ENCODE results near the gene TMEM248. TPM values are rescaled to one million over a fixed set of nuclear protein-coding genes. Genes with fewer than 3 reads are reported as not detected.

The TMEM248 gene
- total RNA-seq, 2 donors from 2014 or later = 52.1 to 64.9 TPM

- H3K27ac ChIP-seq = no peak overlapping the region
- H3K9me3 ChIP-seq = no peaks in the 10 kb centered on the region
- WGBS, 2 donors = 63 to 77% methylated on average over 5 of the region's 5 CpGs
- H3K4me1 ChIP-seq = no peaks in the 10 kb centered on the region
- ATAC-seq (no peak), DNase-seq (no peak)
- H3K27me3 ChIP-seq = no peaks in the 10 kb centered on the region
- no peak for TF ChIP-seq POLR2A (IDR thresholded peaks at IDR 0.05)
- TF ChIP-seq CTCF (IDR thresholded peaks at IDR 0.05) = no peak
- intact Hi-C loops (cut with DNase I) = no loop called here
- no peak overlapping the region for H3K4me3 ChIP-seq
- H3K36me3 ChIP-seq (replicated peaks in 1 of 2; ENCODE audit: insufficient read depth in 1 of 2, low read depth in 2 of 2) = peaks cover 22 to 47% of the 10 kb centered on the region in 2 donors
These were observed 32.0 kb downstream of the TMEM248 start for GRCh38 chr7:66953044-66953427.

GRCh38 chr7:66957595-66958290, 36.7 kb downstream of the TMEM248 start:
- H3K9me3 ChIP-seq = no peaks in the 10 kb centered on the region
- TF ChIP-seq CTCF (IDR thresholded peaks at IDR 0.05) (no peak), POLR2A (IDR thresholded peaks at IDR 0.05) (no peak)
- H3K27ac ChIP-seq = no peak overlapping the region
- H3K4me3 ChIP-seq = no peak overlapping the region
- H3K36me3 ChIP-seq (replicated peaks in 1 of 2; ENCODE audit: insufficient read depth in 1 of 2, low read depth in 2 of 2) = peaks cover 6 to 21% of the 10 kb centered on the region in 2 donors
- intact Hi-C loops (cut with DNase I) = no loop called here
- ATAC-seq = no peak
- no peak for DNase-seq
- 78 to 82% methylated on average over 13 of the region's 13 CpGs for WGBS, 2 donors
- H3K4me1 ChIP-seq = no peaks in the 10 kb centered on the region
- no peaks in the 10 kb centered on the region for H3K27me3 ChIP-seq

- WGBS, 2 donors = 83 to 84% methylated on average over 16 to 17 of the region's 17 CpGs
- no peaks in the 10 kb centered on the region for H3K9me3 ChIP-seq
- no peak overlapping the region for H3K4me3 ChIP-seq
- no peaks in the 10 kb centered on the region for H3K4me1 ChIP-seq
- TF ChIP-seq CTCF (IDR thresholded peaks at IDR 0.05) (no peak), POLR2A (IDR thresholded peaks at IDR 0.05) (no peak)
- H3K27me3 ChIP-seq = no peaks in the 10 kb centered on the region
- H3K36me3 ChIP-seq (replicated peaks in 1 of 2; ENCODE audit: insufficient read depth in 1 of 2, low read depth in 2 of 2) = peaks cover 6 to 15% of the 10 kb centered on the region in 2 donors
- no peak overlapping the region for H3K27ac ChIP-seq
- ATAC-seq (no peak), DNase-seq (peak in 1 of 4 donors; percentile 3)
- intact Hi-C loops (cut with DNase I) = no loop called here
These were observed 37.7 kb downstream of the TMEM248 start for GRCh38 chr7:66958538-66959350.

- TF ChIP-seq CTCF (IDR thresholded peaks at IDR 0.05) (no peak), POLR2A (IDR thresholded peaks at IDR 0.05) (no peak)
- intact Hi-C loops (cut with DNase I) = no loop called here
These were observed 39.2 kb downstream of the TMEM248 start for GRCh38 chr7:66960192-66960591.

More at GRCh38 chr7:66960192-66960591, 39.2 kb downstream of the TMEM248 start:
- 90 to 94% methylated on average over 4 of the region's 4 CpGs for WGBS, 2 donors
- H3K36me3 ChIP-seq (replicated peaks in 1 of 2; ENCODE audit: insufficient read depth in 1 of 2, low read depth in 2 of 2) = peaks cover 2 to 6% of the 10 kb centered on the region in 2 donors
- no peaks in the 10 kb centered on the region for H3K9me3 ChIP-seq
- DNase-seq (no peak), ATAC-seq (no peak)
- H3K4me3 ChIP-seq = no peak overlapping the region
- H3K27ac ChIP-seq = no peak overlapping the region
- no peaks in the 10 kb centered on the region for H3K4me1 ChIP-seq
- no peaks in the 10 kb centered on the region for H3K27me3 ChIP-seq
